Sigmoid colon (tissue), 4 donors: Measurements from ENCODE around the gene ARHGEF35.

Experiments used
- CTCF ChIP-seq, 4 experiments: fragments of 450-650 bp in 3 of 4; fragments of 200-600 bp in 1 of 4; IDR thresholded peaks; one replicate each; pipeline ENCODE4 v1.5.1; 2016 to 2019; ENCODE audit warnings: antibody characterized with exemption in 4 of 4, mild to moderate bottlenecking in 3 of 4, moderate library complexity in 2 of 4
- EP300 ChIP-seq, 4 donors: sonication (generic); formaldehyde crosslinking; IDR thresholded peaks; one replicate each; pipeline ENCODE4 v1.6.1; 2017; ENCODE audit warnings: antibody characterized with exemption in 4 of 4
- POLR2A ChIP-seq, 2 donors: fragments of 450-650 bp; IDR thresholded peaks; one replicate each; pipeline ENCODE4 v1.6.1; 2016; ENCODE audit warnings: antibody characterized with exemption in 2 of 2, mild to moderate bottlenecking in 2 of 2, moderate library complexity in 2 of 2
- POLR2AphosphoS5 ChIP-seq, 4 donors: sonication (generic); formaldehyde crosslinking; IDR thresholded peaks; one replicate each; pipeline ENCODE4 v1.6.1; 2017; ENCODE audit warnings: antibody characterized with exemption in 4 of 4

DNA sequence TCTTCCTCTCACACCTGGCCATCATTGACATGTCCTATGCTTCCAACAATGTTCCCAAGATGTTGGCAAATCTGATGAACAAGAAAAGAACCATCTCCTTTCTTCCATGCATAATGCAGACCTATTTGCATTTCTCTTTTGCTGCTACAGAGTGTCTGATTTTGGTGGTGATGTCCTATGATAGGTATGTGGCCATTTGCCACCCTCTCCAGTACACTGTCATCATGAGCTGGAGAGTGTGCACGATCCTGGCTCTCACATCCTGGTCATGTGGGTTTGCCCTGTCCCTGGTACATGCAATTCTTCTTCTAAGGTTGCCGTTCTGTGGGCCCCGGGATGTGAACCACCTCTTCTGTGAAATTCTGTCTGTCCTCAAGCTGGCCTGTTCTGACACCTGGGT lies 53.4 kb downstream of the ARHGEF35 start:
- no peak for TF ChIP-seq POLR2AphosphoS5 (IDR thresholded peaks at IDR 0.05)
- no peak for TF ChIP-seq EP300 (IDR thresholded peaks at IDR 0.05)
- no peak for TF ChIP-seq CTCF (IDR thresholded peaks at IDR 0.05)
- TF ChIP-seq POLR2A (IDR thresholded peaks at IDR 0.05): no peak
